ENCODE data around the gene IL12A.

Gene IL12A

GRCh38 chr3:159991591-159991990 lies 3.0 kb downstream of the IL12A start:
- no peak for DNase-seq

DNA sequence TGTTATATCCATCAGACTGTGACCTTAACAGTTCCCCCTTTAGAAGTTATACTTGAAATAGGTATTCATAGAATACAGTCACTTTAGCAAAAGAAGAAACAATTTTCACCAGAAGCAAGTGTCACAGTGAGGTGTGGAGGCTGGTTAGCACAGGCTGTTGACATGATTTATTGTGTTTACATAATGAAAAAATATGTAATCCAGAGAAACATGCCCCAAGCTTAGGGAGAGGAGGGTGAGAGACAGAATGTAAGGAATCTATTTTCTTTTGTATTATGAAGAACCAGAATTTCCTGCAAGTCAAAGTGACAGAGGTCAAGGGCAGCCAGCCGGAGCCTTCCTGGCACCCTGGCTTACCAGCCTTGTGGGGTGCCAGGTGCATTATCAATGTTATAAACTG lies 4.0 kb downstream of the IL12A start:
- DNase-seq = no peak

GRCh38 chr3:159994182-159994581 lies 5.5 kb downstream of the IL12A start:
- DNase-seq = no peak

DNA sequence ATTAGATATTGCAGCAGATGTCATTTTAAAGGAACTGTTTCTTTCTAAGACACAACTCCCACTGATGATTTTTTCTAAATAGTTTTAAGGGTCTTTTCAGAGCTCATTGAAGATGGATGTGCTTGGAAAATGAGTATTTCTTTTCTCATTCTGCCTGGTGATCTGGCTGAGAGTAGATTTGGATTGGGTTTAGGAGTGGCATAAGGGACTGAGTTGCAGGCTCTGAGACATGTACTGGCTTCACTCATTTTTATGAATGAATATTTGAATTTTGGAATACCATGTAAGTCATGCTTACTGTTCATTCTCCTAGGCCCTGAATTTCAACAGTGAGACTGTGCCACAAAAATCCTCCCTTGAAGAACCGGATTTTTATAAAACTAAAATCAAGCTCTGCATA lies 6.5 kb downstream of the IL12A start:
- no peak for DNase-seq

DNA sequence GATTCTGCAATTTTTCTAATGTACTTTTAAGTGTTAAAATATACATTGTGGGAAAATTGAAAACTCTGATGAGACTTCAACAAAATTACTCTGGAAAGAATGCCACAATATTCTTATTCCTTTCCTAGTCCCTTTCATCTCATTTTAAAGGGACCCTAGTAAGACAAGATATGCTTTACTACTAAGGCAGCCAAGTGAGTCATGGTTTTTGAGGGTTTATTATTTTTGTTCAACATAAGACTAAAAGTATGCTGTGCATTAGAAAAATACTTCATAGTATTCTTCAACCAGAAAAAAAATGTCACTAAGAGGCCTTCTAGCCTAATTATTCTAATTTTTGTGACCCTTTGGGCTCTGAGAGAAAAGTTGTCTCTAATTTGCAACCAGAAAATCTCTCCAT lies 7.4 kb downstream of the IL12A start:
- no peak for DNase-seq

GRCh38 chr3:159996959-159997358 lies 8.3 kb downstream of the IL12A start:
- DNase-seq = no peak

GRCh38 chr3:160001148-160001760 lies 12.6 kb downstream of the IL12A start:
- no peak for DNase-seq

- no peak for DNase-seq
Observed at GRCh38 chr3:160001850-160002623, 13.4 kb downstream of the IL12A start.

DNA sequence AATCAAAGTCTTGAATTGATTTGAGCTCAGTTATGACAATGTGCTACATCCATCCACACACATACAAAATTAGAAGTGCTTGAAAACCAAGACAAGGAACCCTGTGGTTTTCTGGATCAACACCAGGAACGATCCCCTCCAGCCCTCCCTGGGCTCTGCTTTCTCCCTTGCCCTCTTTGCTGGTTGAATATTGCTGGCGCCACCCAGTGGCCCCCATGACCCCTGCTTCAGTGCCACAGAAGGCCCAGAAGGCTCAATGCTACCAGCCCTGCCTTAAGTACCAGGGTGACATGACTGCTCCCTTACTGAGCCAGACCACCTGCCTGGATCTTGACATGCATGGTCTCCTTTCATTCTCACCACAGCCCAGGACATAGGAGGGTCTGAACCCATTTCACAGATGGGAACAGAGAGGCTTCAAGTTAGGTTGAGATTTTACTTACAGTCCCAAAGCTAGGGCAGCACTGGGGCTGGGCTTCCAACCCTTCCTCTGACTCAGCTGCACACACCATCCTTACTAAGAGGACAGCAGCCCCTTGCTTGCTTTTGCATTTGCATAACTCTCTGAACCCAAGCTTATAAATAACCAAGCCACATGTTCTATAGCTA lies 15.0 kb downstream of the IL12A start:
- peak; percentile 65 for DNase-seq

DNA sequence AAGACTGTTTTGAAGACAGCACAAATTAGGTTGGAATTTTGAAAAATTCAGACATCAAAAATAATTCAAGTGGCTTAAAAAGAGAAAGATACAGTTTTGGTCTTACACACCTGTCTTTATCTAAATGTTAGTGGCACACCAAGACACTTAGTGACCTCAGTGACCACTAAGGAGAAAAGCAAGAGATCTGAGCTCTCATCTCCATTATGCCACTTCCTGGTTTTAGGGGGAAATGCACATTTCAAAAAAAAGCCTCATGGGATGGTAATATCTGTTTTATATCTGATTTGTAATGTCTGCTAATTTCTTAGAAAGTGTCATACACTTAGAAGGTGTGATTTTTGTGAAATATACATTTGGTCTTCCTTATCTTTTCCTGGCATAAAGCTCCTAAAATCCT lies 16.4 kb downstream of the IL12A start:
- DNase-seq = no peak

DNA sequence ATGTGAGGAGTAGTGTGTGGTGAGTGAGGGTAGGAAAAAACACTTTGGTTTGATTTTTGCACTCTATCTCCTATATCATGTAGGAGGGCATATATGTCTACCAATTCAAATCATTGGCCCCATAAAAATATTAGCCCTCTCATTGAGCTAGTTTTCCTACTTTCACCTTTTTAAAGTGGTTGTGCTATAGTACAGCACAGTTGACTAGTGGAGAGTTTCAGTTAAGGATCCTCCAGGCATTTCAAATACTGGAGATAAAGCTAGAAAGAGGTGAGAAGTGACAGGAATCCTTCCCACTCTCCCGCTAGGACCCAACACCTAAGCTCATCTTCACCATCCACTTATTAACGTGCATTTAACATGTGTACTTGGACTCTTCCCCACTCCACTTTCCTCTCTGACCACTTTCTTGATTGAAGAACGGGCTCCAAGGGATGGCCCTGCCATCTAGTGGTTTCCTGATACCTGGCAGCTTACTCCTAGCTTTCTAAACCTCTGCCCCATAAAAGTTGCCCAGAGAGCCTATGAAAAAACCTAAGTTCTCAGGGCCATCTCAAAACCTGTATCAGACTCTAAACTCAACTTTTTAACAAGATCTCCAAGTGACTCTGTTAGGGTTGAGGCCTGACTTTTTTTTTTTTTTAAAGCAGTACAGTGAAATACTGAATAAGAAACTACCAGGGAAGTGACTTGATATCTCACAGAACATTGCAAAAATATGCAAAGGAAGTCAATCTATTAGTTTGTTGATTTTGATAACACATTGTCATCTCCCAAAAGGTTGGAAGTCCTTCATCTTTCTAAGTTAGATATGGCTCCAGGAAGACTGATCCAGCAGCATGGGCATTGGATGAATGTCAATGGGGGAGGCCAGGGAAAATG lies 17.9 kb downstream of the IL12A start:
- peak; percentile 66 for DNase-seq

- no peak for DNase-seq
Observed at GRCh38 chr3:160008961-160009360, 20.3 kb downstream of the IL12A start.

- DNase-seq = no peak
Observed at GRCh38 chr3:160009525-160009924, 20.9 kb downstream of the IL12A start.

DNA sequence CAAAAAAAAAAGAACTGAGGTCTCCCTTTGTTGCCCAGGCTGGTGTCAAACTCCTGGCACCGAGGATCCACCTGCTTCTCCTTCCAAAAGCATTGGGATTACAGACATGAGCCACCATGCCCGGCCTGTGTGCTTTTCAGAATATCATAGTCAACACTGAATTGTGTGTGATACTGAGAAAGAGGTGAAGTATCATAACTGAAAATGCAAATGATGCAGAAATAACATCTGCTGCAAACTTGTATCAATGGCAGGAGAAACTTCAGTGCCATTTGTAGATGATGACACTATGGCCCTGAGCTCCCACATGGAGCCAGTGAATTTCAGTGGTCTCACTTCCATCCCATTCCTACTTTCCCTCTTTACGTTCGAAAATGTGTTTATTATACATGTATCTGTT lies 21.9 kb downstream of the IL12A start:
- no peak for DNase-seq

- DNase-seq = no peak
Observed at GRCh38 chr3:160012108-160012507, 23.5 kb downstream of the IL12A start.

GRCh38 chr3:160016972-160017371 lies 28.3 kb downstream of the IL12A start:
- no peak for DNase-seq

- DNase-seq = no peak
Observed at GRCh38 chr3:160018959-160019358, 30.3 kb downstream of the IL12A start.

- DNase-seq = no peak
Observed at GRCh38 chr3:160020057-160020711, 31.5 kb downstream of the IL12A start.

- no peak for DNase-seq
Observed at GRCh38 chr3:160022068-160022467, 33.4 kb downstream of the IL12A start.

DNA sequence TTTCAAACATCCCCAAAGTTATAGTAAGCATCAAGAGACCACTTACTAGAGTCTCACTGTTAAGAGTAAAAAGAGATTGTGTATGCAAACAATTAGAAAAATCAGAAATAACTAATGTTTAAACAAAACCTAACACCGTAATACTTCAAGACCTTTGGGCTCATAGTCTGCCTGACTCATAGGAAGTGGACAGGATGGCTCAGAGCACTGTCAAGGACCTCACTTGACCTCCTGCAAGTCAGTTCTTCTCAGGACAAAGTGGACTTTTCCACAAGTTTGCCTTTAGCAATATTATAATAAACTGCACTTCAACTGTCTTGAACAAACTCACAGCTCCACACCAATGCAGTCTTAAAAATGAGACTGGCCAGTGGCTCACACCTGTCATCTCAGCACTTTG lies 34.8 kb downstream of the IL12A start:
- DNase-seq = no peak

GRCh38 chr3:160027541-160028195 lies 39.0 kb downstream of the IL12A start:
- DNase-seq = no peak

GRCh38 chr3:160035757-160036156 lies 47.1 kb downstream of the IL12A start:
- DNase-seq = no peak

Measured in SHP77 treated with DMSO at 0.1 percent for 48 hours (cell line).